ENCODE data around the gene KRAS.
"Not testable (repeated sequence)": the region's sequence is repeated elsewhere in the genome, so short reads cannot be mapped to it uniquely, and the experiment has no call there.

KRAS gene

GRCh38 chr12:25250744-25251730 is at the start of gene KRAS:
TSS of gene KRAS (minus strand) at chr12:25250929.
- peak; percentile 94 for DNase-seq (ENCODE audit: low spot score)

GRCh38 chr12:25296381-25296780 is 45.7 kb upstream of the KRAS start:
- no peak for DNase-seq (ENCODE audit: low spot score)

GRCh38 chr12:25295361-25295760 is 44.6 kb upstream of the KRAS start:
- DNase-seq (ENCODE audit: low spot score), result no peak

- DNase-seq (ENCODE audit: low spot score), result no peak
These were observed 42.9 kb upstream of the KRAS start for GRCh38 chr12:25293653-25294052.

- DNase-seq (ENCODE audit: low spot score), result not testable (repeated sequence)
These were observed 42.1 kb upstream of the KRAS start for GRCh38 chr12:25292810-25293221.

GRCh38 chr12:25287610-25288009 is 36.9 kb upstream of the KRAS start:
- no peak for DNase-seq (ENCODE audit: low spot score)

GRCh38 chr12:25286837-25287236 is 36.1 kb upstream of the KRAS start:
- DNase-seq (ENCODE audit: low spot score), result no peak

- DNase-seq (ENCODE audit: low spot score), result no peak
These were observed 33.3 kb upstream of the KRAS start for GRCh38 chr12:25284024-25284423.

GRCh38 chr12:25283006-25283405 is 32.3 kb upstream of the KRAS start:
- DNase-seq (ENCODE audit: low spot score), result no peak

GRCh38 chr12:25280082-25280481 is 29.4 kb upstream of the KRAS start:
- DNase-seq (ENCODE audit: low spot score), result peak; percentile 14

- no peak for DNase-seq (ENCODE audit: low spot score)
These were observed 27.5 kb upstream of the KRAS start for GRCh38 chr12:25278269-25278668.

GRCh38 chr12:25276199-25276937 is 25.6 kb upstream of the KRAS start:
- DNase-seq (ENCODE audit: low spot score), result peak; percentile 62

GRCh38 chr12:25271486-25272098 is 20.9 kb upstream of the KRAS start:
- DNase-seq (ENCODE audit: low spot score), result no peak

GRCh38 chr12:25269701-25270100 is 19.0 kb upstream of the KRAS start:
- DNase-seq (ENCODE audit: low spot score), result no peak

GRCh38 chr12:25266497-25266896 is 15.8 kb upstream of the KRAS start:
- no peak for DNase-seq (ENCODE audit: low spot score)

GRCh38 chr12:25264862-25265261 is 14.1 kb upstream of the KRAS start:
- DNase-seq (ENCODE audit: low spot score), result no peak

- DNase-seq (ENCODE audit: low spot score), result no peak
These were observed 13.4 kb upstream of the KRAS start for GRCh38 chr12:25264114-25264513.

GRCh38 chr12:25263594-25263993 is 12.9 kb upstream of the KRAS start:
- DNase-seq (ENCODE audit: low spot score), result no peak

- no peak for DNase-seq (ENCODE audit: low spot score)
These were observed 11.8 kb upstream of the KRAS start for GRCh38 chr12:25262389-25263074.

GRCh38 chr12:25257590-25258324 is 7.0 kb upstream of the KRAS start:
- no peak for DNase-seq (ENCODE audit: low spot score)

GRCh38 chr12:25256826-25257225 is 6.1 kb upstream of the KRAS start:
- DNase-seq (ENCODE audit: low spot score), result no peak

All from CD4-positive, alpha-beta T cell treated with Interleukin-2 at 100 ng/mL for 4 hours (primary cell).